HepG2 (cell line): Measurements from ENCODE around the gene CLIC1. TPM values are rescaled to one million over a fixed set of nuclear protein-coding genes. Genes with fewer than 3 reads are reported as not detected.

Experiments
- ATAC-seq: fragments of 200-7000 bp; cut with Tn5 transposase; 3 replicates; pipeline ENCODE4 v1.9.1; 2020; ENCODE audit warnings: mild to moderate bottlenecking, moderate library complexity
- BruUV-seq: library from RNA; stranded (reverse); fragments of 400-500 nt; replicated peaks from 2 replicates; lab custom pipeline; 2021; lab: Mats Ljungman, UMichigan
- CTCF ChIA-PET: fragments of 300-600 bp; formaldehyde crosslinking; extraction: SDS; loops from one replicate; lab custom pipeline; 2021; ENCODE audit warnings: low total read pairs, inconsistent platforms, low intra/inter-chr PET ratio; lab: Yijun Ruan, JAX
- POLR2A ChIA-PET: fragments of 350-600 bp; sonication (Branson Sonifier 250); formaldehyde crosslinking; loops from one replicate; lab custom pipeline; 2020; ENCODE audit warnings: antibody characterized with exemption, inconsistent platforms; lab: Yijun Ruan, JAX
- DNase-seq: peaks from one replicate; pipeline ENCODE4 v3.0.0-alpha.2; 2015; ENCODE audit warnings: low spot score
- FAIRE-seq: peaks from 3 replicates; lab custom pipeline; 2011; peaks lifted over from hg19 to GRCh38; lab: Jason Lieb, UNC
- H2AFZ ChIP-seq: one replicate; pipeline ENCODE4 v1.6.1; 2011; ENCODE audit warnings: low read length, inconsistent platforms
- H3K27ac ChIP-seq: fragments of 300-600 bp; 3 replicates; pipeline ENCODE4 v1.8.0; 2011; ENCODE audit warnings: mixed run types, mild to moderate bottlenecking, mixed read lengths, low read length, inconsistent platforms; ENCODE audit not compliant: insufficient read depth; ENCODE audit errors: extremely low read length
- H3K27me3 ChIP-seq, 2 experiments: fragments of 200-600 bp in 1 of 2; 2 replicates in 1 of 2; 3 replicates in 1 of 2; pipeline versions ENCODE4 v1.6.0 to v1.8.0; 2011; ENCODE audit warnings: low read length in 2 of 2, mild to moderate bottlenecking in 2 of 2, moderate library complexity in 2 of 2, inconsistent platforms in 1 of 2; ENCODE audit not compliant: insufficient read depth in 2 of 2, control insufficient read depth in 1 of 2
- H3K36me3 ChIP-seq, 2 experiments: fragments of 200-600 bp in 1 of 2; replicated peaks in 1 of 2; 2 replicates in 1 of 2; 3 replicates in 1 of 2; pipeline versions ENCODE4 v1.5.1 to v1.8.0; 2011; ENCODE audit warnings: low read length in 2 of 2, inconsistent platforms in 1 of 2; ENCODE audit not compliant: insufficient read depth in 2 of 2, control insufficient read depth in 1 of 2
- H3K4me1 ChIP-seq: 2 replicates; pipeline ENCODE4 v1.5.1; 2012; ENCODE audit warnings: low read length, inconsistent platforms; ENCODE audit not compliant: insufficient read depth
- H3K4me2 ChIP-seq: 2 replicates; pipeline ENCODE4 v1.6.0; 2011; ENCODE audit warnings: low read depth, low read length, inconsistent platforms
- H3K4me3 ChIP-seq, 3 experiments: fragments of 200-600 bp in 1 of 3; sonication (generic), shearing (Covaris generic) in 1 of 3; replicated peaks in 1 of 3; 2 replicates each; pipeline ENCODE4 v1.5.1; 2011 to 2016; ENCODE audit warnings: low read length in 3 of 3, inconsistent platforms in 2 of 3, low read depth in 2 of 3, mild to moderate bottlenecking in 2 of 3, control low read depth in 1 of 3, mixed read lengths in 1 of 3; ENCODE audit not compliant: insufficient read depth in 1 of 3
- H3K79me2 ChIP-seq: one replicate; pipeline ENCODE4 v1.6.1; 2011; ENCODE audit warnings: low read length, inconsistent platforms; ENCODE audit not compliant: insufficient read depth
- H3K9ac ChIP-seq: 2 replicates; pipeline ENCODE4 v1.6.0; 2011; ENCODE audit warnings: mild to moderate bottlenecking, low read depth, low read length, inconsistent platforms; ENCODE audit not compliant: insufficient read depth
- H3K9me3 ChIP-seq: 2 replicates; pipeline ENCODE4 v1.5.1; 2012; ENCODE audit warnings: mild to moderate bottlenecking, low read length
- H4K20me1 ChIP-seq: 2 replicates; pipeline ENCODE4 v1.6.0; 2011; ENCODE audit warnings: inconsistent platforms, mild to moderate bottlenecking, low read length, moderate library complexity; ENCODE audit not compliant: insufficient read depth
- ADNP ChIP-seq: sonication (generic); formaldehyde crosslinking; IDR thresholded peaks from 2 replicates; pipeline ENCODE4 v1.4.0; 2020; ENCODE audit warnings: missing genetic modification reagents
- FOXA1 ChIP-seq, 2 experiments: fragments of 450-650 bp in 1 of 2; sonication (generic) in 1 of 2; formaldehyde crosslinking in 1 of 2; IDR thresholded peaks; 2 replicates each; pipeline versions ENCODE4 v1.4.0 to v1.6.1; 2016 to 2020; ENCODE audit warnings: missing genetic modification reagents in 1 of 2
- MXI1 ChIP-seq: IDR thresholded peaks from 3 replicates; pipeline ENCODE4 v1.6.1; 2012; ENCODE audit warnings: low read depth, low read length, inconsistent platforms, borderline replicate concordance
- NR2F2 ChIP-seq: IDR thresholded peaks from 2 replicates; pipeline ENCODE4 v1.6.1; 2012; ENCODE audit warnings: low read depth, inconsistent platforms, borderline replicate concordance
- USF2 ChIP-seq, 2 experiments: sonication (generic) in 1 of 2; formaldehyde crosslinking in 1 of 2; IDR thresholded peaks; 2 replicates each; pipeline versions ENCODE4 v1.5.1 to v1.6.1; 2011 to 2020; ENCODE audit warnings: borderline replicate concordance in 1 of 2, low read depth in 1 of 2, low read length in 1 of 2, mild to moderate bottlenecking in 1 of 2, missing genetic modification reagents in 1 of 2, moderate library complexity in 1 of 2
- ZMAT5 ChIP-seq: sonication (generic); formaldehyde crosslinking; IDR thresholded peaks from 2 replicates; pipeline ENCODE4 v1.5.0; 2020; ENCODE audit warnings: mild to moderate bottlenecking, low read depth, missing genetic modification reagents, borderline replicate concordance
- ZNF142 ChIP-seq: sonication (generic); formaldehyde crosslinking; IDR thresholded peaks from 2 replicates; pipeline ENCODE4 v1.4.0; 2020; ENCODE audit warnings: missing genetic modification reagents
- ZNF235 ChIP-seq: sonication (generic); formaldehyde crosslinking; IDR thresholded peaks from 2 replicates; pipeline ENCODE4 v1.8.1; 2023; ENCODE audit warnings: mild to moderate bottlenecking, missing genetic modification reagents, borderline replicate concordance
- ZSCAN12 ChIP-seq: sonication (generic); formaldehyde crosslinking; IDR thresholded peaks from 2 replicates; pipeline ENCODE4 v1.9.0; 2021; ENCODE audit warnings: mild to moderate bottlenecking, missing genetic modification reagents
- WGBS: methylation state at CpG from one replicate; pipeline ENCODE4 v1.1.6; 2017; ENCODE audit warnings: low lambda C conversion rate; 5-methylcytosine and 5-hydroxymethylcytosine counted together
- in situ Hi-C: cut with HindIII; loops from 2 replicates; pipeline ENCODE4 v1.10.0; 2017; ENCODE audit warnings: low pct_unique_long_range_greater_than_20kb; ENCODE audit not compliant: extremely low pct_ligation_motif_present
- intact Hi-C: fragments of 100-400 bp; cut with micrococcal nuclease; formaldehyde crosslinking; loops from one replicate; pipeline ENCODE4 v1.10.0; 2022; ENCODE audit not compliant: unreplicated experiment
- polyA plus RNA-seq, 8 experiments: library from polyadenylated mRNA; depleted of rRNA in 3 of 8; stranded (reverse) in 7 of 8; unstranded in 1 of 8; fragments of >200 nt; fragmentation: Illumina TruSeq in 4 of 8; extraction: Trizol in 4 of 8; gene quantifications; 2 replicates each; pipeline versions ENCODE4 v1.2.1 to v1.2.3, GENCODE V29; 2011 to 2016; ENCODE audit warnings: low read depth in 4 of 8, missing spikeins in 1 of 8, mixed read lengths in 1 of 8; ENCODE audit not compliant: insufficient read depth in 1 of 8
- total RNA-seq, 5 experiments: library from RNA; depleted of rRNA; stranded (reverse); fragments of >200 nt; fragmentation: Illumina TruSeq; extraction: Trizol; gene quantifications; 2 replicates each; pipeline ENCODE4 v1.2.3, GENCODE V29; 2016; ENCODE audit warnings: low read depth in 1 of 5

CLIC1 gene
- total and polyA plus RNA-seq, 2 of the 13 experiments (the other 11 are each of a cell fraction or from before 2014, with no cell fraction given): 602 to 891 TPM

GRCh38 chr6:31739639-31740396 is 3.5 kb upstream of the CLIC1 start, which contains the start of gene MSH5:
TSS of gene MSH5 (plus strand) at chr6:31740005. CDS start at chr6:31740467, 462 bp downstream.
- intact Hi-C loops (loop anchor here (1.0 to 5.0 kb wide), 4 partner anchors 38 to 95 kb away; partner anchors contain the start of genes ABHD16A and LSM2), in situ Hi-C loops (no loop called here)
- H3K36me3 ChIP-seq: peaks cover 0 to 6% of the 10 kb centered on the region in 2 experiments; a peak in 3 of 5 replicates
- peak within 1 kb of the TSS; percentile 98 for H3K9ac ChIP-seq
- peak within 1 kb of the TSS; percentile 99 for H3K27ac ChIP-seq
- H3K4me2 ChIP-seq: peak within 1 kb of the TSS; percentile 98
- no peak within 1 kb of the TSS for H2AFZ ChIP-seq
- 11% methylated on average over 49 of the region's 58 CpGs for WGBS
- no peaks in the 10 kb centered on the region; a peak in 1 of 5 replicates for H3K27me3 ChIP-seq
- H3K4me3 ChIP-seq: peak within 1 kb of the TSS; percentile 44 to 92 (median 92)
- peak; percentile 74 for ATAC-seq
- TSS peak; percentile 47 for BruUV-seq
- POLR2A ChIA-PET: interaction anchor here (0.6 to 11.3 kb wide), 37 partner anchors 9 to 1098 kb away, joined by 3 to 279 read pairs (median 21); partner anchors contain the start of genes ABHD16A, APOM, ATF6B and BAG6
- H4K20me1 ChIP-seq: peaks cover 3% of the 10 kb centered on the region; the same call in 1 of the 2 replicates
- peak; percentile 99 for FAIRE-seq
- CTCF ChIA-PET: interaction anchor here (1.7 kb wide), 1 partner anchor 10 kb away, joined by 4 read pairs; the partner anchor contains the start of gene DDAH2
- no peaks in the 10 kb centered on the region for H3K9me3 ChIP-seq
- peaks cover 22% of the 10 kb centered on the region for H3K79me2 ChIP-seq
- peaks cover 50% of the 10 kb centered on the region for H3K4me1 ChIP-seq
- peak; percentile 100 for DNase-seq
- TF ChIP-seq NR2F2 (no peak), ZNF235 (CRISPR knock-in tag) (peak; percentile 99), ADNP (no peak), ZMAT5 (CRISPR knock-in tag) (no peak), MXI1 (peak; percentile 94), ZSCAN12 (CRISPR knock-in tag) (peak; percentile 73; the same call in 1 of the 2 replicates), USF2 (IDR thresholded peaks at IDR 0.05; ENCODE audit: low read depth, low read length) (no peak), USF2 (CRISPR knock-in tag; IDR thresholded peaks at IDR 0.05; ENCODE audit: borderline replicate concordance) (no peak; the same call in 1 of the 2 replicates), FOXA1 (IDR thresholded peaks at IDR 0.05) (no peak), FOXA1 (CRISPR knock-in tag; IDR thresholded peaks at IDR 0.05) (peak; percentile 54), ZNF142 (CRISPR knock-in tag) (peak; percentile 81)
